HG02840 (cell line): Measurements from ENCODE around the gene MMD.
"Not testable (repeated sequence)": the region's sequence is repeated elsewhere in the genome, so short reads cannot be mapped to it uniquely, and the experiment has no call there.

ENCODE experiments used
- ATAC-seq: cut with Tn5 transposase; IDR thresholded peaks from one replicate; pipeline ENCODE4 v1.9.1; 2021; ENCODE audit warnings: mild to moderate bottlenecking, moderate library complexity, moderate number of reproducible peaks; ENCODE audit not compliant: unreplicated experiment, low FRiP score

Gene MMD

DNA sequence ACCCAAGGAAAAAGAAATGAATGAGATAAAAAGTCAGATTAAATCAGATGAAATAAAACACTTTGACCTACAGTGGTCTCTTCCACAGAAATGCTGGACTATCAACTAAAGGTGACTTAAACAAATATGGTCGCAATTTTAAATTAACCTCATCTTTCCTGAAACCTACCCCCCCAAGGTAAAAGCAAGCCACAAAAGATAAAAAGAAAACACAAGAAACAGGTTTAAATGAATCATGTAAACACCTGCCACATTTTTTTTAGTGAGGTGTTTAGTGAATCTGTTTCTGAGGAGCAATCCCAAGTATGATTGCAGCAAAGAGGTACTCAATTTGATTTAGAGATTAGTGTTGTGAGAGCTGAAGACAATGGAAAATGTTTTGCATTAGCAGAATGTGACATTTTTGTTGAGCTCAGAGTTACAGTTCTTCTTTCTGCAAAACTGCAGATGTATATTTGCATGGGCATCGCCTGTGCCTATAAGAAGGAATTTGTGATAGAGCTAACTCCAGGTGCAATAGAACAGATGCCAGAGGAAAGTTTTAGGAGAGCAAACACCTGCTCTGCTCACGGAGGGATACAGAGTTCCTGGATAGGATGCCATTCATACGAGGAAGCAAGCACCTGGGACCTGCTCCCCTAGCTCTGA, 3.4 kb upstream of the MMD start:
- no peak for ATAC-seq

GRCh38 chr17:55423535-55423934, 1.9 kb upstream of the MMD start:
- ATAC-seq: no peak

GRCh38 chr17:55422828-55423164, 1.2 kb upstream of the MMD start:
- ATAC-seq: not testable (repeated sequence)

DNA sequence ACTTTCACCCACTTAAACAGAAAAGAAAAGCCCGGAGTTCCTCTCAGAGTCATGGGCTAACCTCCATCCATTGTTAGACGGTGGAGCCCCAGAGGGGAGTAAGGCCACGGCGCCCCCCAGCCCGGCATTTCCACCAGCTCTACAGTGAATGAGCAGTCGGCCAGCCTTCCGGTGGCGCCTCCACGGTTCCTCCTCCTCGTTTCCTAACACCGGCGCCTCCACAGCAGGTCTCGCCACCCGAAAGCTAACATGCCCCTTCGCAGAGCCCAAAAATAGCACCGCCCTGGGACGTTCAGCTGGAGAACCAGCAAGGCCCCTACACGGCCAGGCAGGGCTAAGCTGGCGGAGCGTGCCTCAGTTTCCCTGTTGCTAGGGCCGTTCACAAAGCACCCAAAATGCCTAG, 858 bp downstream of the MMD start:
- ATAC-seq: no peak

DNA sequence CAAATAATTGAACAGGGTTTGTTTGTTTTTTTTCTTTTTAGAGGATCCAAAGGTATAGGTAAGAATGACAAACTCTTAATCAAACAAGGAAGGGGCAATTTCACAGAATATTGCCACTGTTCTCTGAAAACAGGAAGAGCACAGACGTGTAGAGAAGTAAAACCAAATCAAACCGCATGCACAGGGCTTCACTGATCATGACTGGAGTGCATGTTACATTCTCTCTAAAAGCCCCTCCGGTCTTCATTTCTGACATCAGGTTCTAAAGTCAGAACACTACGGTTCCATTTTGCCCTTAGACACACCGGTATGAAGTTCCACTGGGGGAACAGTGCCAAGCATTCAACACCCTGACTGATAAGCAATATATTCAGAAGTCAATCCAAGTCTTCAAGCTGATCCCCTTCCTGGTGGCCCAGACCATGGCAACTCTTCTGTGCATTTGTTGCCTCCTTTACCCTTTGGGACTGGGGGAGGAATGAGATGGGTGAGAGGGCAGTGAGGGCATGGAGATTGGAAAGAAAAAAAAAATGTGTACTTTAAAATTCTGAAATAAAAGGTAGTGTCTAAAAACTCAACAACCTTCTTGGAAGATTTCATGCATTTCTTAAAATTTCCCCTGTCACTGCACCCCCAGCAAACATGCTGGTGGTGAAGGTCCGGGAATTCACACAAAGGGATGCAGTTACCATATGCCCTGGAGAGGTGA, 1.4 kb downstream of the MMD start:
- no peak for ATAC-seq

GRCh38 chr17:55418369-55419268, 3.0 kb downstream of the MMD start:
- no peak for ATAC-seq

DNA sequence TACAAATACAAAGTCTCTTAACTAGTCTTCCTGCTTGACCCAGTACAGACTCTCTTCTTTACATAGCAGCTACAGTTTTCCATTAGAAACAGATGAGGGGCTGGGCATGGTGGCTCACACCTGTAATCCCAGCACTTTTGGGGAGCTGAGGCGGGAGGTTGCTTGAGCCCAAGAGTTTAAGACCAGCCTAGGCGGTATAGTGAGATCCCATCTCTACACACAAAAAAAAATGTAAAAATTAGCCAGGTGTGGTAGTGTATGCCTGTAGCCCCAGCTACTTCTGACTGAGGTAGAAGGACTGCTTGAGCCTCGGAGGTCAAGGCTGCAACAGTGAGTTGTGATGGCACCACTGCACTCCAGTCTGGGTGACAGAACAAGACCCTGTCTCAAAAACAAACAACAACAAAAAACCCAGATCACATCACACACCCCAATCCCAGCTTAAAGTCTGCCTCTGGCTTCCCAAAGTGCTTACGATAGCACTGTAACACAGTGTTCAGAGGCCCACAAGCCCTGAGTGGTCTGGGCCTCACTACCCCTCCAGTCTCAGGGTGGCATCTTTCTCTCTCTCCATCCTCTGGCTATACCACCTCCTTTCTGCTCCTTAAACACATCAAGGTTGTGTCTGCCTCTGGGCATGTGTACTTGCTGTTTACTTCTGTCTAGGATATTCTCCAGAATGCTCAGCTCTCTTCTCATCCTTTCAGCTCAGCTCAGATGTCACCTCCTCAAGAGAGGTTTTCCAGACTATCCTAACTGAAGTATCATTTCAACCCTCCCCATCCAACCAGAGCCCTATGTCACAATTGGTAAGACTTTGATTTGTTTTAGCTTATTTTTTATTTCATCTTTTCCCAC, 4.0 kb downstream of the MMD start:
- ATAC-seq: no peak

DNA sequence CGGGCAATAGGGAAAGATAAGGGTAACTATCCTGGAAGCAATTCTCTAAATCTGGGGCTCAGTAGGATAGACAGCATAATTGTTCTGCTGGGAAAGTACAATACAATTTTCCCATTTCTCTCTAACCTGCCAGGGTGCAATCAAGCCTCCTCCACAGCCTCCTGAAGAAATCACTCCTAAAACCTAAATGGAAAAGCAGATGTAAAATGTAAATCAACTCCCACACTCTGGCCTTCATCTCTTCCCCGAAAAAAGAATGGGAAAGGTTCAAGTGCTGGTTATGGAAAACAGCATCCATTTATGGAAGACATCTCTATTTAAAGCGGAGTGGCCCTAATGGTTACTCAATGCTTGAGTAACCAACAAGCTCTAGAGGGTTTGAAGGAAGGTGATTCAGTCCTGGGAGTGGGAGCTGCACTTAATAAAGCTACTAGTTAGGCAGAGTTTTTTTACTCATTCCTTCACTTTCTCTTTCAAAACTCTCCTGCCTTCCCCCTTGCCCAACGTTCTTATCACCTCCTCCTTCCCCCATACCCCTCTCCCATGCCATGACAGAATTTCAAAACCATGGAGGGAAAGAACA, 5.1 kb downstream of the MMD start:
- ATAC-seq: no peak

- ATAC-seq: no peak
Measured at GRCh38 chr17:55416000-55416399, 5.6 kb downstream of the MMD start.

GRCh38 chr17:55414983-55415382, 6.7 kb downstream of the MMD start:
- ATAC-seq: no peak

GRCh38 chr17:55413825-55414489, 7.7 kb downstream of the MMD start:
- no peak for ATAC-seq

DNA sequence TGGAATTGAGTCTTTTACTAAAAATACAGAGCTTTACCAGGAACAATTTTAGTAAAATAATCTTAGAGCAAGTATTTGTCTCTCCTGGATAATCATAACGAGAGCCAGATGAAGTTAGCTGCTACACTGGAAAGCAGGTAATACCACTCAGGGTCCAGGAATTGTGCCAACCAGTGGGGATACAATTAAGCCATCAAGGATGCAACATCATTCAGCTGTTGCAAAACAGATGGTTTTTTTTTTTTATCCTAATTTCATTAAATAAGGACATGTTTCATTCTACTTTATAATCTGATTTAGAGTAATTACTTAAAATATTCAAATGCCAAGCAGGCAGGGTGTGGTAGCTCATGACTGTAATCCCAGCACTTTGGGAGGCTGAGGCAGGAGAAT, 10.2 kb downstream of the MMD start:
- no peak for ATAC-seq

DNA sequence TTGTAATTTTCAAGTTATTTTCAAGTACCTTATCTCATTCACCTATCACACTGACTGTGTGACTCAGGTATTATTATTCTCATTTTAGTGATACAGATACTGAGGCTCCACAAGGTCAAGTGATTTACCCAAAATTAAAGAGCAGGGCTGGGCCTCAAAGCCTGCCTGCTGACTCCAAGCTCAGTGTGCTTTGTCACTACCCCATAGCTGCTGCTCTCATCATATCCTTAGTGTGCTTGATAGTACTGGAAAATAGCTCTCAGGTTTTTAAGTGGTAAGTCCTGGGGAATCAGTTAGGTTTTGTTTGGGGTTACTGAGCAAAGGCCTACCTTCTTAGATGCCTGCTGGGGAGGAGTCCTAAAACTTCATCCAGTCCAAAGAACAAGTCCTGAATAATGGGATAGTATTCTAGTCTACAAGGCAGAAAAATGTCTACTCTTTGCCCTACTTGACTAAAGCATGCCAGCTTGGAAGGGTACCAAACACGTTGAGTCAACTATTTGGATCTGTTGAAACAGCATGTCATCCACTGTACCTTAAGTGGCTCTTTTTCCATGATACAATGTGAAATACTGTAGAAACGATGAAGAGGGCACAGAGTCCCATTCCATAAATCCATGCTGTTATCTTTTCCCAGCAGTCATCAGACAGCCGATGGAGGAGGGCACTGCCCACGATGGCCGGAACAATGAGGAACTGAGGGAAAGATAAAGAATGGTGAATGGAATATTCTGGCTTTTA, 10.7 kb downstream of the MMD start:
- ATAC-seq: no peak

DNA sequence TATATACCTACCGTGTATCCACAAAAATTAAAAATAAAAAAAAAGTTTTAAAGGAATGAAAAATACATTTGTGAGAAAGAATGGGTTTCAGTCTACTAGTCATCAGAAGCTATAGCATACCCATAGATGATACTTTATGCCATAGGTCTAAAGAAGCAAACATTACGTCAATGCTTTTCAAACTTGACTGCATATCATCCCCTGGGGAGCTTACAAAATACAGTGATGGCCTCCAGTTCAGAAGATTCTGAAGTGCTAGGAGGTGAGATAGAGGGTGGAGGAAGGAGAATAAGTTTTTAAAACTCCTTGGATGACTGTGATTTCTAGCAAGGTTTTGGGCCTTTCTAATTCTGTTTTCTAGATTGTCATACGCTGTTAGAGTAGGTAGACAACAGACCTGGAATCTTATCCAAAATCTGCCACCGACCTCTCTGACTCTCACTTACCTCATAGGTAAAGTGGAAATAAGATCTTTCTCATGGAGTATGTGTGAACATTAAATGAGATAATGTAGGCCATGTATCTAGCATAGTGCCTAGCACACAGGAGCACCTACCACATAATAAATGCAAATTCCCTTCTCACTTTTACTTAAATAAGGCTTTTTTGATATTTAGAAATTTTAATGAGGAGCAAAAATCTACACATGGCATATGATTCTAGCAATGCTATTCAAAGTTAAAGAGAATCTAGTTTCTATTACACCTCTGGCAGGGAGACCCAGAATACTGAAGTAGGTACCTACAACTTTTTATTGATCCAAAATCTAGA, 12.4 kb downstream of the MMD start:
- ATAC-seq: no peak

- no peak for ATAC-seq
Measured at GRCh38 chr17:55407641-55408566, 13.7 kb downstream of the MMD start.

GRCh38 chr17:55405600-55405999, 16.0 kb downstream of the MMD start:
- ATAC-seq: no peak

DNA sequence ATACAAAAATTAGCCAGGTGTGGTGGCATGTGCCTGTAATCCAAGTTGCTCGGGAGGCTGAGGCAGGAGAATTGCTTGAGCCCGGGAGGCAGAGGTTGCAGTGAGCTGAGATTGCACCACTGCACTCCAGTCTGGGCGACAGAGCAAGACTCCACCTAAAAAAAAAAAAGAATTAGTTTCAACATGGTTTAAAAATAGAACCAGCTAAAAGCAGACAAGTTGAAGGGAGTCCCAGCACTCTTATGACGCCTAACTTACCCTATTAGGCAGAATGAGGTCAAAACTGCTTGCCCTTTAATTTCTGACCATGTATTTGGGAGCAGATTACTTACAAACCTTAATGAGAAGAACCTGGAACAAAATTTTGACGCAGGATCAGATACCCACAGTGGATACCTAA, 17.4 kb downstream of the MMD start:
- ATAC-seq: not testable (repeated sequence)
